Skeletal muscle tissue (tissue), 4 donors: ENCODE data around the gene TSFM. TPM values are rescaled to one million over a fixed set of nuclear protein-coding genes. Genes with fewer than 3 reads are reported as not detected.

Experiments
- H3K27ac ChIP-seq: one replicate; pipeline ENCODE4 v1.7.0; 2013; ENCODE audit warnings: mild to moderate bottlenecking, low read depth, low read length, inconsistent platforms
- H3K27me3 ChIP-seq, 3 donors: one replicate each; pipeline ENCODE4 v1.7.0; 2013; ENCODE audit warnings: low read length in 3 of 3; ENCODE audit not compliant: control insufficient read depth in 3 of 3, insufficient read depth in 3 of 3
- H3K36me3 ChIP-seq, 3 donors: one replicate each; pipeline ENCODE4 v1.7.0; 2013; ENCODE audit warnings: low read length in 3 of 3; ENCODE audit not compliant: control insufficient read depth in 3 of 3, insufficient read depth in 3 of 3
- H3K4me1 ChIP-seq, 3 donors: one replicate each; pipeline ENCODE4 v1.7.0; 2013; ENCODE audit warnings: low read length in 3 of 3, mild to moderate bottlenecking in 3 of 3; ENCODE audit not compliant: control insufficient read depth in 3 of 3, insufficient read depth in 3 of 3
- H3K4me3 ChIP-seq, 3 donors: one replicate each; pipeline ENCODE4 v1.7.0; 2013; ENCODE audit warnings: low read length in 3 of 3
- H3K9ac ChIP-seq, 3 donors: one replicate each; pipeline ENCODE4 v1.7.0; 2013; ENCODE audit warnings: low read length in 3 of 3, mild to moderate bottlenecking in 3 of 3, moderate library complexity in 2 of 3, low read depth in 1 of 3
- H3K9me3 ChIP-seq, 3 donors: one replicate each; pipeline ENCODE4 v1.7.0; 2013; ENCODE audit warnings: low read length in 3 of 3; ENCODE audit not compliant: control insufficient read depth in 3 of 3
- total RNA-seq: library from RNA; depleted of rRNA; stranded (reverse); fragments of >200 nt; gene quantifications from one replicate; pipeline ENCODE4 v1.2.3, GENCODE V29; 2014
- donor health status: Osteomylitis.

TSFM gene
- total RNA-seq, 1 donor from 2014 or later, result 17.2 TPM

GRCh38 chr12:57777911-57778310, 4.7 kb upstream of the TSFM start:
- Histone ChIP-seq H3K9me3 (no peaks in the 10 kb centered on the region), H3K27ac (no peak overlapping the region), H3K4me1 (peaks cover 5 to 14% (median 8%) of the 10 kb centered on the region in 3 donors), H3K36me3 (peaks cover 6 to 20% (median 12%) of the 10 kb centered on the region in 3 donors), H3K27me3 (no peaks in the 10 kb centered on the region), H3K4me3 (no peak overlapping the region), H3K9ac (no peak overlapping the region)

- H3K9ac ChIP-seq, result no peak overlapping the region
- H3K4me1 ChIP-seq, result peaks cover 8 to 19% (median 10%) of the 10 kb centered on the region in 3 donors
- H3K27ac ChIP-seq, result no peak overlapping the region
- H3K27me3 ChIP-seq, result no peaks in the 10 kb centered on the region
- H3K4me3 ChIP-seq, result no peak overlapping the region
- H3K36me3 ChIP-seq, result peaks cover 3 to 19% (median 14%) of the 10 kb centered on the region in 3 donors
- no peaks in the 10 kb centered on the region for H3K9me3 ChIP-seq
Measured at GRCh38 chr12:57779736-57780135, 2.9 kb upstream of the TSFM start.

GRCh38 chr12:57780284-57780897, 2.2 kb upstream of the TSFM start:
- H3K27me3 ChIP-seq, result no peaks in the 10 kb centered on the region
- H3K27ac ChIP-seq, result no peak overlapping the region
- no peak overlapping the region for H3K4me3 ChIP-seq
- H3K9ac ChIP-seq, result no peak overlapping the region
- peaks cover 8 to 19% (median 10%) of the 10 kb centered on the region in 3 donors for H3K4me1 ChIP-seq
- H3K9me3 ChIP-seq, result no peaks in the 10 kb centered on the region
- H3K36me3 ChIP-seq, result peaks cover 6 to 22% (median 14%) of the 10 kb centered on the region in 3 donors

GRCh38 chr12:57781244-57781643, 1.3 kb upstream of the TSFM start:
- H3K27ac ChIP-seq, result no peak overlapping the region
- peaks cover 11 to 24% (median 21%) of the 10 kb centered on the region in 3 donors for H3K36me3 ChIP-seq
- H3K4me3 ChIP-seq, result no peak overlapping the region
- no peak overlapping the region for H3K9ac ChIP-seq
- H3K27me3 ChIP-seq, result no peaks in the 10 kb centered on the region
- H3K9me3 ChIP-seq, result no peaks in the 10 kb centered on the region
- peaks cover 8 to 19% (median 10%) of the 10 kb centered on the region in 3 donors for H3K4me1 ChIP-seq

GRCh38 chr12:57781801-57782200, 786 bp upstream of the TSFM start:
- Histone ChIP-seq H3K27me3 (no peaks in the 10 kb centered on the region), H3K4me3 (no peak overlapping the region), H3K9me3 (no peaks in the 10 kb centered on the region), H3K9ac (no peak overlapping the region), H3K27ac (no peak overlapping the region), H3K4me1 (peaks cover 8 to 19% (median 10%) of the 10 kb centered on the region in 3 donors), H3K36me3 (peaks cover 17 to 30% (median 23%) of the 10 kb centered on the region in 3 donors)

- H3K27ac ChIP-seq, result no peak overlapping the region
- H3K27me3 ChIP-seq, result no peaks in the 10 kb centered on the region
- H3K9me3 ChIP-seq, result no peaks in the 10 kb centered on the region
- peak overlapping the region in 1 of 3 donors; percentile 4 for H3K9ac ChIP-seq
- peaks cover 8 to 19% (median 10%) of the 10 kb centered on the region in 3 donors for H3K4me1 ChIP-seq
- H3K4me3 ChIP-seq, result peak overlapping the region; percentile 97 to 100 (median 100)
- H3K36me3 ChIP-seq, result peaks cover 21 to 34% (median 27%) of the 10 kb centered on the region in 3 donors
Measured at GRCh38 chr12:57782243-57782607, 362 bp upstream of the TSFM start.

- Histone ChIP-seq H3K4me1 (peaks cover 8 to 19% (median 10%) of the 10 kb centered on the region in 3 donors), H3K27me3 (no peaks in the 10 kb centered on the region), H3K9me3 (no peaks in the 10 kb centered on the region), H3K4me3 (peak overlapping the region; percentile 97 to 100 (median 100)), H3K36me3 (peaks cover 24 to 37% (median 30%) of the 10 kb centered on the region in 3 donors), H3K27ac (no peak overlapping the region), H3K9ac (peak overlapping the region; percentile 88 to 97 (median 97))
Measured at GRCh38 chr12:57783466-57783801, 847 bp downstream of the TSFM start.

- Histone ChIP-seq H3K27ac (no peak overlapping the region), H3K4me1 (peaks cover 8 to 19% (median 10%) of the 10 kb centered on the region in 3 donors), H3K4me3 (no peak overlapping the region), H3K36me3 (peaks cover 24 to 40% (median 32%) of the 10 kb centered on the region in 3 donors), H3K9ac (no peak overlapping the region), H3K9me3 (no peaks in the 10 kb centered on the region), H3K27me3 (no peaks in the 10 kb centered on the region)
Measured at GRCh38 chr12:57783861-57784260, 1.3 kb downstream of the TSFM start.

GRCh38 chr12:57793920-57794319, 11.3 kb downstream of the TSFM start:
- Histone ChIP-seq H3K27ac (no peak overlapping the region), H3K9me3 (no peaks in the 10 kb centered on the region), H3K36me3 (peaks cover 18 to 48% (median 36%) of the 10 kb centered on the region in 3 donors), H3K4me3 (no peak overlapping the region), H3K4me1 (no peaks in the 10 kb centered on the region), H3K27me3 (no peaks in the 10 kb centered on the region), H3K9ac (no peak overlapping the region)

GRCh38 chr12:57795354-57795753, 12.8 kb downstream of the TSFM start:
- no peaks in the 10 kb centered on the region for H3K4me1 ChIP-seq
- H3K27me3 ChIP-seq, result no peaks in the 10 kb centered on the region
- H3K4me3 ChIP-seq, result no peak overlapping the region
- H3K9me3 ChIP-seq, result no peaks in the 10 kb centered on the region
- no peak overlapping the region for H3K27ac ChIP-seq
- peaks cover 31 to 55% (median 51%) of the 10 kb centered on the region in 3 donors for H3K36me3 ChIP-seq
- H3K9ac ChIP-seq, result no peak overlapping the region
